RPMI8226 (cell line): ENCODE measurements around the gene LIMS1.
"Not testable (repeated sequence)": the region's sequence is repeated elsewhere in the genome, so short reads cannot be mapped to it uniquely, and the experiment has no call there.

Source experiments
- DNase-seq: peaks from one replicate; pipeline ENCODE4 v3.0.0-alpha.2; 2015

LIMS1 gene

DNA sequence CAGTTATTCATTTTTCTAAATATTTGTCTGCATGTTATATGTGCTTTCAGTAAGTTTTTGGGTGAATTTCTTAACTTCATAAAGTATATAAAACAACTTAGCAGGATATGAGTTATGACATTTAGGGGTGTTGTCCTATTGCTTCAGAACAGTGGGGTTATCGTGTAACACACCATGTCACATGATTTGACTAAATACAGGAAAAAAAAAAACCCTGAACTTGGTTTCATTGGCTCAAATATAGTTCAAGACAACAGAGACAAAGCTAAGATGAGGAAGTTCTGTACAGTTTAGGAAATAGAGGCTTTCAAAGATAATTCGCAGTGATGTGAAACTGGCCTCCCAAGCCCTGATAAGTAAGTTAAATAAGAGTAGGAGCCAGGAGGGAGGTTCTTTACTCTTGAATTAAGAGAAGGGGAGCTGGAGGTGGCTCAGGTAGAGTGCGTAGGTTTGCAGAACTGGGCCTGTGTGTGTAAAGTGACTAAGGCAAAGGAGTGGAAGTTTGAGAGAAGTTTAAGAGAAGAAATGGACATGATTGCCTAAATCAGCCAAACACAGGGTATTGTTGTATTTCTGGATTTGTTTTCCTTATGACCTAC is 53.9 kb downstream of the LIMS1 start:
- DNase-seq: no peak

DNA sequence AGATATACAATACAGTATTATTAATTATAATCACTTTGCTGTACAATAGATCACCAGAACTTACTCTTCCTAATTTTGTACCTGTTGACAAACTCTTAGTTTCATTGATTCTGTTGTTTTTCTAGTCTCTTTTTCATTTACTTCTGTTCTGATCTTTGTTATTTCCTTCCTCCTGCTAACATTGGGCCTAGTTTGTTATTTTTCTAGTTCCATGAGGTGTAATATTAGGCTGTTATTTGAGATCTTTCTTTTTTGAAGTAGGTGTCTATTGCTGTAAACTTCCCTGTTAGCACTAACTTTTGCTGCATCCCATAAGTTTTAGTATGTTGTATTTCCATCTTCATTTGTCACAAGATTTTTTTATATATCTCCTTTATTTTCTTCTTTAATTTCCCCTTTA is 55.1 kb downstream of the LIMS1 start:
- DNase-seq: no peak

DNA sequence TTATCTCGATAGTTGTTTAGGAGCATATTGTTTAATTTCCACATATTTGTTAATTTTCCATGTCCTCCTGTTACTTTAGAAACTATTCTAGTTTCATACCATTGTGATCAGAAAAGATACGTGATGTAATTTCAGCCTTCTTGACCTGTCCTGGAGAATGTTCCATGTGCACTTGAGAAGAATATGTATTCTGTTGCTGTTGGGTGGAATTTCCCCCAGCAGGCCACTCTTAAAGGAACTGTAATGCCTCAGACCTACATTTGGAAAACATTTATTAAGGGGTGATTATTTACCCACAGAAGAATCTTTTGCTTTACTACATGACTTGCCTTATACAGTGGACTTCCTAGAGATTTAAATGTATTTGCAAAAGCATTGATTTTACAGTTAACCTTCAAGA is 55.5 kb downstream of the LIMS1 start:
- DNase-seq: no peak

DNA sequence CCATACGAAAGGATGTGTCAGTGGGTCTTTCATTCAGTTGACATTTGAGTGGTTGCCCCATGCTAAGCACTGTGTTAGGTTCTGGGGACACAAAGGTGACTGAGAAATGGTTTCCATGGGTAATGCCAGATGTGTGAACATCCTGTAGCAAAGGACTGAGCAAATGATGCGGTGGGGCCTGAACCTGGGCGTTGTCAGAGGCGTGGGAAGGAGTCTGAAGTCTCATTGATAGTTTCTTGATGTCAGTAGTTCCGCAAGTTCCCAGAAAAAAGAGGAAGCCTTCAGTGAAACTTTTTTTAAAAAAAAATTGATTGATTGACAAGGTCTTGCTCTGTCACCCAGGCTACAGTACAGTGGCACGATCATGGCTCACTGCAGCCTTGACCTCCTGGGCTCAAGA is 56.9 kb downstream of the LIMS1 start:
- no peak for DNase-seq

DNA sequence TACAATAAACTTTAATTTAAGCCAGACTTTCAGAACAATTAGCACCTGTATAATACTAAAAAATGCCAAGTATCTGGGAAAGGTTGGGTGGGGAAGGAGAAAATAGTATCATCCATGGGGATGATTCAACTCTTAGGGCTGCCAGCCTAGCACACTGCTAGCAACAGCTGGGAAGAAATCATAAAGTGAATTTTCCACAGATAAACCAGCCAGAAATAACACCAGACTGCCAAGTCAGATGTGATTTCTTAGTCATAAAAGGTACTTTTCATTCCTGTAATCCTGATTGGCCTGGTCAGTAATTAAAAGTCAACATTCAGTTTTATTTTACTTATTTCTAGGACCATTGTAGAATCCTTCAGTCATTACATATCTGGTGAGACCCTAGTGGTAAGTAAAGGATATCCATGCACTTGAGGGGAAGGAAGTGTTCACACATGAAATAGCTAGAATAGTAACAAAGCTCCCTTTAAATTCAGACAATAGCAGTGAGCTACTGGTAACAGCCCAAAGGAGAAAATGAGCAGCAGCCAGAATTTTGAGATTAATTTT is 59.4 kb downstream of the LIMS1 start:
- no peak for DNase-seq

DNA sequence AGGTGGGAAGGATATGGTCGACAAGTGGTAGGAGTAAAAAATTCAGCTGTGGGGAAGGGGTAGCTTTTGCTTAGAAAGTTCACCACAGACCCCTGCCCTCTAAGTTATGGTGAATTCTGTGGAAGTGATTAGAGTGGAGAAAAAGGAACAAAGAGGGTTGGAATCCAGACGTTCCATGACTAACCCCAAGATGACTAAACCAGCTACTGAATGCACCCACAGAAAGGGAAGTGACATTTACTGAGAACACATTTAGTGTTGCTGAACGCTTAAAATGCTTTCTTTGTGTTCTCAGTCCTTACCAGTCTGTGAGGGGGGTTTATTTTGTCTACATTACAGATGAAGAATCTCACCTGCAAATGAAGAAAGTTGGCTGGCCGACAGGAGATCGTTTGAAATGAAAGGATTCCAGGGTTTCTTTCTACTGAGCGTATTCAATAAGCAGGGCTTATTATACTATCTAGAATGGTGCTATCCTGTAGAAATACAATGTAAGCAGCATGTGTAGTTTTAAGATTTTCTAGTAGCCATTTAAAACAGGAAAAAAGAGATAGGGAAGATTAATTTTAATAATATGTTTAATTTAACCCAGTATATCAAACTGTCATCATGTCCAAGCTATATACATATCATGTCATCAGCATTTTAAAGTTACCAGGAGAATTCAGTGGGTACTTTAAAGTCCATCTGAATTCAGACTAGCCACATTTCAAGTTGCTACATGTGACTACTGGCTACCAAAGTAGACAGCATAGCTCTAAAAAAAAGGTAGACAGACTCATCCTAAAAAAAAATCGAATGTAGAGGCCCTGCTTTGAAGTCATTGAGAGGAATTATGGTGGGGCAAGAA is 60.1 kb downstream of the LIMS1 start:
- no peak for DNase-seq

DNA sequence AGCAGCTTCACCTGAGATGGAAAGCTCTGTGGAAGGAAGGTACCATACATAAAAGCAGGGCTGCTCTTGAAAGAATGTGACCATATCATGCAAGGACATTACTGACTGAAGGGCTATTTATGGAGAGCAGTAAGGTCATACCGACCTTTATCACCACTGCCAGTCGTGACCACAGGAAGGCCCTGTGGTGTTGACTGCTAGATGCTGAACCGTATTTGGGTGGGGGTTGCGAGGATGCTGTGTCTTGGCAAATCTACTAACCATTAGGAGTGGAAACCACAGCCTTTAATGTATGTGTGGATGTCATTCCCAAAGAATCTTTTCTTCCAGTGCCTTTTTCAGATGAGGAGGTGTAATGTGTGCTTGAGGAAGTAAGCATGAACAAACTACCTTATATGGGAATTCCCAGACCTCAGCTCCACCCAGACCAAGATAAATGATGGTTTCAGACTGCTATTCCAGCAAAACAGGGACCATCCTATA is 60.8 kb downstream of the LIMS1 start:
- no peak for DNase-seq

DNA sequence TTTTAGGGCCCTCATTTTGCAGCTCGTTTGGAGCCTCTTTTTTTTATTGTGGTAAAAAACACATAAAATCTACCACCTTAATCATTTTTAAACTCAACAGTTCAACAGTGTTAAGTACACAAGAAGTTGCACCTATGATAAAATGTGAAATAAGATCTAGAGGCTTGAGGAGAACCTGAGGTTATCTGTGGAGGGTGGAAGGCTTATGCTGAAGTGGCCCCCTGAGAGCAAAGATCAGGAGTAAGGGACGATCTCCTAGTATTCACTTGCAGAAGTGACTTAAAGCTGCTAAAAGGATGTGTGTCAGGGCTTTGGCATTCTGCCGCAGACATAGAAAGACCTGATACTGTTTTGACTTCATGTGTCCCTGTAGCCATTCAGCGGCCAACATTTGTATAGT is 61.5 kb downstream of the LIMS1 start:
- not testable (repeated sequence) for DNase-seq

DNA sequence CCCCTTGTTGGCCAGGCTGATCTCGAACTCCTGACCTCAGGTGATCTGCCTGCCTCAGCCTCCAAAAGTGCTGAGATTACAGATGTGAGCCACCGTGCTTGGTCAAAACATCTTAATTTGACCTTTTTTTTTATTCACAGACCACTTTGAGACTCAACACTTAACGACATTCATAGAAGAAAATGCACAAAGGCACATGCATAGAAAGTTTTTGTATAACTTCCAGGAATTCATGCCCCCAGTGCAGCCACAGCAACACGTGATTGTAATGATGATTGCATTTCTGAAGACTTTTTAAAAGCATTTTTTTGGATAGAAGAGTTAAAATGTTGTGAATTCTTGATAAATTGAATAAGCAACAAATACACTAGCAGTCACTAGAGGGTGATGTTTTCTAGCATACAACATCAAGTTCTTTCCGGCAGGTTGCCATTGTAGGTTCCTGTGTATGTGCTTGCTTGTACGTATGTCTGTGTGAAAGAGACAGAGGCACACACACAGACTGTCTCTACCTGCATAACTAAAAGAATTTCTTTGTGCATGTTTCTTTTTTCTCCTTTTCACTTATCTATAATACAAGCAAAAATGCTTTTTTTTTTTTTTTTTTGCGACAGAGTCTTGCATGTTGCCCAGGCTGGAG is 63.0 kb downstream of the LIMS1 start:
- DNase-seq: not testable (repeated sequence)

DNA sequence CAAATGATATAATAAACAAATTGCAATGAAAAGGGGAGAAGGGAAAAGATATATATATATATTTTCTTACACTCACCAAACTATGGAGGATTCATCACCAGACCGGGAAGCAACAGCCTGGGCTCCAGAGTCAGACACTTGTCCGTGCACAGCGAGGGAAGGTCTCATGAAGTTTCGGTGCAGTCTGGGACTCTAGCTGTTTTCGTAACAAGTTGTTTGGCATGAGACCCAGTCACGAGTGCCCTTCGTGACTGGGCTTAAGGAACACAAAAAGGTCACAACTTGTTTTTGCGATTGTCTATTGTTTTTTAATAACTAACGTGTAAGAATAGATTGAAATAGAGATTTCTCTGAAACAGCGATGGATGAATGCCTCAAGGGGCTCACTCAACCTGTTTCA is 66.9 kb downstream of the LIMS1 start:
- not testable (repeated sequence) for DNase-seq

DNA sequence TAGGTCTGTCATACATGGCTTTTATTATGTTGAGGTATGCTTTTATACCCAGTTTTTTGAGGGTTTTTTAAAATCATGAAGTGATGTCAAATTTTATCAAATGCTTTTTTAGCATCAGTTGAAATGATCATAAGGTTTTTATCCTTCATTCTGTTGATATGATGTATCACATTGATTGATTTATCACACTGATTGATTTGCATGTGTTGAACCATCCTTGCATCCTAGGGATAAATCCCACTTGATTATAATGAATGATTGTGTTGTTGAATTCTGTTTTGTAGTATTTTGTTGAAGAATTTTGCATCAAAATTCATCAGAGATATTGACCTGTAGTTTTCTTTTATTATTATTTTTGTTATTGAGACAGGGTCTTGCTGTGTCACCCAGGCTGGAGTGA is 68.2 kb downstream of the LIMS1 start:
- DNase-seq: no peak

DNA sequence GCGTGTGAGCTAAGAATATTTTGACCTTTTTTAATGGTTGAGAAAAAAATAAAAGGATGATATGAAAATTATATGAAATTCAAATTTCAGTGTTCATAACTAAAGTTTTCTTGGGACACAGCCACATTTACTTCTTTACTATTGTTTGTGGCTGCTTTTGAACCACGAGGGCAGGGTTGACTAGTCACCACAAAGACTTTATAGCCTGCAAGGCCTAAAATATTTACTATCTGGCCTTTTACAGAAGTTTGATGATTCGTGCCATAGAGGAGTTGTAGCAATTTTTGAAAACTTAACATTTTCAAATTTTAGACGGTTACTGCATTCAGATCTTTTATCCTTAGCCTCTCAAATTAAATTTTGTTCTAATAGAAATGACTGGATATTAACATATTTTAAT is 69.9 kb downstream of the LIMS1 start:
- DNase-seq: no peak

DNA sequence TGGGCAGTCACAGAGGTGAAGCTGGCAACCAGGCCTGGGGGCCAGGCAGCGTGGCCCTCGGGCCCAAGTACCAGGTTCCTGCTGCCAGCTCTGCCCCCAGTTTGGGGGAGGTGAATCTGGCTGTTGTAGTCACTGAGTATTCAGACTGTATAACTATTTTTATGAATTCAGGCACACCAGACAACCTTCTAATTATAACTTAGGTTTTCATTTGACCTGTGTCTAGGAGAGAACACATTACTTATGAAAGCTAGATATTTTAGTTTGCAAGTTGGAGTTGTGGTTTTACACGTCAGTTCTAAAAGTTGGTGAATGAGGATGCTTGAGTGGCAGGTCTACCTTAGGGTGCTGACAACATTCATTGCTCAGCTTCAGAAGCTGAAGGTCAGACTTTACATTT is 71.7 kb downstream of the LIMS1 start:
- DNase-seq: no peak

DNA sequence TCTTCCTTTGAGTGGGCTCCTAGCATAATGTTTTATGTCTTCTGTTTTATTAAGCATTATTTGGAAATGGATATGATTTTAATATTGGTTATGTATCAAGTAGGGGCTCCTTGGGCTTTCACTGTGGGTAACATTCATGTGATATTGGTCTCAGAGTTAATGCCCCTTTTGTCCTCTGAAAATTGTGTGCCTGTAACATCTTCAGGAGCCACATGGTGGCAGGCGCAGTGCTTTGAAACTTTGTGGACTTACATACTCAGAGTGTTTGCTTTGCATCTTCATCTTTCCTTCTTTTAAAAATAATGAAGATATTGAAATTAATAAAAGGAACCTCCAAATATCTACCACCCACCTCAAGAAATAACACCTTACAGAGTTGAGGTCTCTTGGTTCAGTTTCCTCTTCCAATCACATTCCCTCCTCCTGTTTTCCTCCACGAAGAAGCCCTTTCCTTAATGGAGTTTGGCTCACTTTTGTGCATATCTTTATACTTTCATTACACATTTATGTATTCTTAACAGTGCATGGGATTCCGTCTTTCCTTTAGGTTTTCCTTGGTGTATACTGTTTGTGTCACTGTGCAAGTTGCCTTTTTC is 73.5 kb downstream of the LIMS1 start:
- DNase-seq: peak; percentile 28

DNA sequence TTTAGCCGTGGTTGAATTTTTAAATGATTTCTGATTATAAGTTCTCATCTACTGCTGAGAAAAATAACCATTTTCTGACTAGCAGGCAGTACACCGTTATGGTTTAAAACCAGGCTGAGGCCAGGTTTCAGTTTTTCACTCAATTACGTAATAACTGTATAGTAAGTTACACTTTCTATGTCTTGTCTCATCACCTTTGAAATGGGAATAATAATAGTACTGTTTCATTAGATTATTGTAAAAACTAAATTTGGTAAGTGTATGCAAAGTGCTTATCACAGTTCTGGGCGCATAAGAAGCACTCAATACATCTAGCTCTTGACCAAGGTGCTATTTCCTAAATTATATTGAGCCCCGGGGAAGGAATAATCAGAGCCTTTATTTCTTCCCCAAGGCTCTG is 76.8 kb downstream of the LIMS1 start:
- DNase-seq: no peak

DNA sequence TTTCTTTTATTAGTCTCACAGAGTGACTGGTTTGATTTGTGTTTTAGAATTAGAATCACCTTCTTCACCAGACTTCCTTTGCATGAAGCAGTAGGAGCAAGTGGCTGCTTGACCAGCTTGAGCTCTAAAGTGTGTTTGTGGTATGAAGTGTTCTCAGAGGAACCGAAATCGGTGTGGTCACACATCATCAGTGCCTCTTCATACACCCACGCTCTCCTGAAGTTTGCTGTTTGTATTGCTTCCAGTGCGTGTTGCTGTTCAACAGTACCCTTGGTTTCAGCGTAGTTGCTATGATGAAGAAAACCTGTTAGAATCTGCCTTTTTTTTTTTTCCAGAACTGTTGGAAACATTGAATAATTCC is 77.9 kb downstream of the LIMS1 start:
- no peak for DNase-seq

DNA sequence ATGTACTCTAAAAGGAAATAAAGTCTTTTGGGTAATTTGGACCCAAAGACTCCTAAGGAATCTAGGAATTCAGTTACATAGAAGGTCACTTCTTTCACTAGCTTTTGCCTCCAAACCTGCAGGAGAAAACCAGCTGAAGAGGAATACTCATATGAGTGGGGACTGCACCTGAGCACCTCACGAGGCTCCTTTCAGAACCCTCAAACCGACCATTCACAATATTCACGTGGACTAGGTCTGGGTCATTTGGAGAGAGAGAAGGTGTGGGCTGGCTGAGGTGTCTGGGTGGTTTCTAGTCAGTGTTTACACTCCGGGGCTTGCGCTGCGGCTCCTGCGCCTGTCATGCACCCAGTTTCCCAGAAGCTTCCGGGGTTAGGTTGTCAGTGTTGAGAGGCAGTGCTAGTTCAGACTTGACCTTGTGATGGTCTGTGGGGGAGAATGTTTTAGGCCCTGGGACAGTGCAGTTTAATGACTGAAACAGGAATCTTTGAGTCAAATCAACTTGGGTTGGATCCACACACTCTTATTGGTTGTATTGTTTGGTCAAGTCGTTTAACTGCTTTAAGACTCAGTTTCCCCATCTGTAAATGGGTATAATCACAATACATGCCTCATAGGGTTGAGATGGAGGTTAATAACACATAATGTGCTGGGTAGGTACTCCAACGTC is 78.4 kb downstream of the LIMS1 start:
- no peak for DNase-seq

DNA sequence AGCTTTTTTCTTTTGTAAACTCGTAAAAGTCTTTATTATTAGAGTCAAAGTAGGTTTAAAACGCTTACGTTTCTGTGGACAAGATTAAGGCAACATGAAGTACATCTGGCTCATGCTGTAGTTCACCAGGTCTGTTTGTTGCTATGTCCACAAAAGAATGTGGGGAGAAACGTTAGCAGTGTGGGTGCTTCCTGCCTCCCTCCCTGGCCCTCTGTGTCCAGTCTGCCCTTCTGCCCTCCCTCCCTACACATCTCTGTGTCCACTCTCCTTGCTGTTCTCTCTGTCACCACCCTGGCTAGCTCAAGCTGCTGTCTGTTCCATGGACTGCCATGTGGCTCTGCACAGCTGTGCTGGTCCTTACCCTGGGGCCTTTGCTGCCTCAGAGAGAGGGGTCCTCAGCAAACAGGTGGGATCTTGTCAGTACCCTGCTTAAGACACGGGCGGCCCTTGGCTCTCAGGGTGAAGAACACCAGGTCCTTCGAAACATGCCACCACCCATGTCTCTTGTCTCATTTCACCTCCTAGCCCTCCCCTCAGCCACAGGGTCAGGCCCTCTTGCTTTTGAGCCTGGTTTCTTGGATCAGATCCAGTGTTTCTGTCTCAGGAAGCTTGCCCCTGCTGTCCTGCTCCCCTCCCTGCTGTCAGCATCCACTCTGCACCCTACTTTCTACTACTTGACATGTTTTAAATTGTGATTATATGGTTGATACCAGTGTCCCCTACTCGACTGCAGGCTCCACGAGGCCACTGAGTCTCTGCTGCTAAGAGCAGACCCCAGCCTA is 79.2 kb downstream of the LIMS1 start:
- DNase-seq: no peak

DNA sequence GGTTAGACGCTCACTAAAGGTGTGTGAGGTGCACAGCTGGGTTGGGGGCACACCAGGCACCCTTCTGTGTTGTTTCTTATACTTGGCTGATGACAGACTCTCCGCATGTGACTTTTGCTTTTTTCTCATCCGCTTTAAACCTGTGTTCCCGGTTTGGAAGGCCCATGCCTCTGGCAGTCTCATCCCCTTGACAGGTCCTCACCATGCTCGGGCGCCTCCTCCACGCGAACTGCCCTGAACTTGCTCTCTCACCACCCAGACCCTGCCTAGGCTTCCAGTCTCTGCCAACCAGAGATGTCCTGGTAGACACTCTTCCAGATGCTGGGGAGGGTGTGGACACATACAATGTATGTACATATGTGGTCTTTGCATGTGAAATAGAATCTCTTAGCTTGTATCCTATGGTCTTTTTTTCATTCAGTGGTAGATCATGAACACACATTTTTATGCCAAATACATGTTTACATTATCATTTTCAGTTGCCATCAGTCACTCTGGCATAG is 79.8 kb downstream of the LIMS1 start:
- no peak for DNase-seq

DNA sequence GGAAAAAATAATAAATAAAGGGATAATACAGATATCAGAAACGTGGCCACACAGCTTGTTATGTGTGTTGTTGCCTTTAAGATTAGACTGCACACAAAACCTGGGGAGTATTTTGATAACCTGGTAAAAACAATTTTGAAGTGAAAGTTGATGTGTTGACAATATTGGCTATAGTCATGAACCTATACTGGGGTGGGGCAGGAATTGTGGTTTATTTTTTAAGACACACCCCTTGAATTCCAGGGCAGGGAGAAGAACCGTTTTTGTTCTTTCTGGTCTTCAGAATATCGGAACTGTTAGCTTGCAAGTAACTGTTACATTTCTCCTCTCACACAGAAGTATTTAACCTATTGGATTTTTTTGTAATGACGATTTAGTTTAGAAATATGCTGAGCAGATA is 80.4 kb downstream of the LIMS1 start:
- DNase-seq: no peak

DNA sequence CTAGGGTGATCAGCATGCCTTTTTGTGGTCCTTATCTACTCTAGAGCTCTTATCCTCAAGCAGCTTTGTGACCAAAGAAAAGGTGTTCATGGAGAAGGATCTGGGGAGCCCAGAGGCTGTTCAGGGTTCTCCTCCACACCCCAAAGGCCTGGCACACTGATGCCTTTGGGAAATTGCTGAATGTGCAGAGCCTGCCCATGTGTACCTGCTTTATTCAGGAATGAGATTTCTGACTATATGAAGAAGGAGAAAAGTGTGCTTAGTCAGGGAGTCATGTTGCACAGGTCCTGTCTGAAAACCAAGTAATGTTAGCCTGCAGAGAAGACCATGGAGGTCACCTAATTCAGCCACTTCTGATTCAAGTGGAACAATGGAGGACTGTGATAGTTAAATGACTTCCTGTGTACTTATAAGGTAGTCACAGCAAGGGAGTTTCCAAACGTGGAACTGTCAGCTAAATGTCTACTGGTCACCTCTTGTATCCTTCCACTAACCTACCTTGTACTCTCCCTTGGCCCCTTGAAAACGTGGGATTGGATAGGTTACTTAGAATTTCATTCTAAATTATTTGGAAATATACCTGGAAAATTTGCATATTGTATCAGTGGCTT is 81.3 kb downstream of the LIMS1 start:
- no peak for DNase-seq
